Measurements from ENCODE around the gene ST6GALNAC4.

ST6GALNAC4 gene

DNA sequence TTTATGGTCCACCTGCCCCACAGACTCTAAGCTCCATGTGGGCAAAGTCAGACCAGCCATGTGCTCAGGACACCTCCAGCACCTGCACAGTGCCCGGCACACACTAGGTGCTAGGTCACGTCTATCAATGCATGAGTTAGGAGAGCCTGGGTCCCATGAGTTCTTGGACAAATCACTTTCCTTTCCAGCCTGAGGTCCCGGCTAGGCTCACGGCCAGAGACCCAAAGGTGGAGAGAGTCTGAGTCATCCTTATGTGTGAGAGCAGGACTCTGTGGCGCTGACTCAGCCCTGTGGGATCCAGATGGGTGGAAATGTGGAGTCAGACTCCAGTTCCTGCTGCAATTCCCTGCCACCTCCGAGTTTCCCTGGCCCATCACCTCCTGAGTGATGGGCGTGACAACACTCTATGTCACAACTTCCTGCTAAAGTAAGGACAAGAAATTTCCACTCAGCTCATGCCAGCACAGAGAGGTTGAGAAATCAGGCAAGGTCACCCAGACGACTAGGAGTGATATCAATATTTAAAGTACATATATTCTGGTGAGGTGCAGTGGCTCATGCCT is 2.5 kb upstream of the ST6GALNAC4 start:
- TF ChIP-seq, protein P1, sequence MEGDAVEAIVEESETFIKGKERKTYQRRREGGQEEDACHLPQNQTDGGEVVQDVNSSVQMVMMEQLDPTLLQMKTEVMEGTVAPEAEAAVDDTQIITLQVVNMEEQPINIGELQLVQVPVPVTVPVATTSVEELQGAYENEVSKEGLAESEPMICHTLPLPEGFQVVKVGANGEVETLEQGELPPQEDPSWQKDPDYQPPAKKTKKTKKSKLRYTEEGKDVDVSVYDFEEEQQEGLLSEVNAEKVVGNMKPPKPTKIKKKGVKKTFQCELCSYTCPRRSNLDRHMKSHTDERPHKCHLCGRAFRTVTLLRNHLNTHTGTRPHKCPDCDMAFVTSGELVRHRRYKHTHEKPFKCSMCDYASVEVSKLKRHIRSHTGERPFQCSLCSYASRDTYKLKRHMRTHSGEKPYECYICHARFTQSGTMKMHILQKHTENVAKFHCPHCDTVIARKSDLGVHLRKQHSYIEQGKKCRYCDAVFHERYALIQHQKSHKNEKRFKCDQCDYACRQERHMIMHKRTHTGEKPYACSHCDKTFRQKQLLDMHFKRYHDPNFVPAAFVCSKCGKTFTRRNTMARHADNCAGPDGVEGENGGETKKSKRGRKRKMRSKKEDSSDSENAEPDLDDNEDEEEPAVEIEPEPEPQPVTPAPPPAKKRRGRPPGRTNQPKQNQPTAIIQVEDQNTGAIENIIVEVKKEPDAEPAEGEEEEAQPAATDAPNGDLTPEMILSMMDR (IDR thresholded peaks at IDR 0.05) = no peak

DNA sequence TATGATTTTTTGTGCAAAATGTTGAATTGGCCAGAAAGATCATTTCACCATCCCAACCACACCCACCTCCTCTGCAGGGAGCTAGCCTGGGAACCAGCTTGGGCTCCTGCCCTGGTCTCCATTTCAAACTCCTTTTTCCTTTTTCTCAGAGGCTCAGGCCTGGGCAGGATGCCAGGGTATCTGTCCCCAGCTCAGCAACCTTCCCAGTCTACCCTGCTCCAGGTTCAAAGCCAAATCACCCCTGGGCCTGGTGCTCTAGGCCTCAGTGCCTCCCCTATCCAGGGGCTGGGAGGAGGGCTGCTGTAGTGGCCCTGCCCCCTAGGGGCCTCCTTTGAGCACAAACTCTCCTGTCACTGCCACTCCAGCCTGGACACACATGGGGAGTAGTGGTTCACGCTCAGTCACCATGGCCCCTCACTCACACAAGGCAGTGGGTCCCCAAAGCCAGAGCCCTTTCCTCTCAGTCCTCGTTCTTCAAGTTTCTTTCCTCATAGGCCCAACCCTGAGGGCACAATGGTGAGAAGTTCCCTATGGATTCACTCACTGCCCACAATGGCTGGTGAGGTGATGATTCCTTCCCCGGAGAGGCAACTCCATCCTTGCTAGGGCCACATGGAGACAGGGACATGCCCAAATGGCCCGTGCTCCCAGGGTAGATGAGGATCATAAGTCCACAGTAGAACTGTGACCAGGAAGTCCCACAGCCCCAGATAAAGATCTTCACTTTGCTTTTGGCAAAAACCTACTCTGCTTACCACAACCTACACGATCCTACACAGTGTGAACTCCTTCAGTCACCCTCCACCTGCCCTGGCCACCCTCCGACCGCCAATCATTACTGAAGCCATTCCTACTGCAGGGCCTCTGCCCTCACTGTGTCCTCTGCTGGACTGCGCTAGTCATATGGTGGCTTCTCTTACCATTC is 1.6 kb upstream of the ST6GALNAC4 start:
- TF ChIP-seq, protein P1 (IDR thresholded peaks at IDR 0.05) = no peak

DNA sequence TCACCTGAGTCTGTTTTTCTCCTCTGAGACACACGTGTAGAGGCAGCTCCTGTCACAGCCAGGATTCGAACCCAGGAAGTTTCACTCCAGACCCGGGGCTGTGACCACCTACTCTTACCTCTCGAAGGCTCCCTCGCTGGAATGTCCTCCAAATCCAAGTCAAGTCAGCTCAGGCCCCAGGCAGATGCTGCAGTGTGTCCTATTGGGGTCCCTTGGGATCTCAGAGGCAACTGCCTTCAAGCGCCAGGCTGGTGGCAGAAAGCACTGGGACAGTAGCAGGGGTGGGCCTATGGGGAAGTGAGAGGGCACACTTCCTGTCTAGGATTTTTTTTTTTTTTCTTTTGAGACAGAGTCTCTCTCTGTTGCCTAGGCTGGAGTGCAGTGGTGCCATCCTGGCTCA is 762 bp upstream of the ST6GALNAC4 start:
- TF ChIP-seq, protein P1 (IDR thresholded peaks at IDR 0.05) = no peak

DNA sequence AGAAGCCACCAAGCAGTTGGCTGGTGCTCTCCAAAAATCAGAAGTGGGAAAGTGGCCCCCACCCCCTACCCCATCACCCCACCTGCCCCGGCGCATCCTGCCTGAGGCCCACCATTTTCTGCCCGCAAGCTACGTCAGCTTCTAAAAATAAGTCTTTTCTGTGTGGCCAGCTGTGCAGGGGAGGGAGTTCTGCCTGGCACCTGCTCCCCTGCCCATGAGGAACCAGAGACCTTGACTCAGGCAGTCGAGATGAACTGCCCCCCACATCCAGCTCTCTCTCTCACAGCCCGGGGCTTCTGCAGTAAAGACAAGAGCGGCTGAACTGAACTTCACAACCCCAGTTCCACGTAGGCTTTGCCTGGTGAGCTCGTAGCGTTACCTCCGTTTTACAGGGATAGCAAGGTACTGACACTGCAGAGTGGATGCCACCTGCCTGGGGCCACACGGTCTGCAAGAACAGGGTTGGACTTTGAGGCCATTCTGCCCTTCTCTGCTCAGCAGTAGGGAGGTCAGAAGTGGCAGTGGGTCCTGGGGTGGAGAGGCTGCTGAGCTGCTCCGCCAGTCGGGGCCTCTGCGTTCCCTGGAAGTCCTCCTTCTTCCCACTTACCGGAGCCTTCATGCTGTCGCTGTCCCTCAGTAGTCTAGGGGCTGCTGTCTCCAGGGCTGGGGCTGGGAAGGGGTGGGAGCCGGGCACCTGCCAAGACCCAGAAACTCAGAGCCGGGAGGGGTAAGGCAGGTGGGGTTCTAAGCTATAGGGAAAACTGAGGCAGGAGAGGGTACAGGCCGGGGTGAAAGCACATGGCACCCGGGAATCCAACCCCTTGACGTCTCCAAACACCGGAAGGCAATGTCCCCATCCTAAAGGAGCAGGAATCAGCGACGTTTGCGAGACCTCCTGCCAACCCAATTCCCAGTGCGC is 781 bp downstream of the ST6GALNAC4 start:
- TF ChIP-seq, protein P1 (IDR thresholded peaks at IDR 0.05) = no peak

DNA sequence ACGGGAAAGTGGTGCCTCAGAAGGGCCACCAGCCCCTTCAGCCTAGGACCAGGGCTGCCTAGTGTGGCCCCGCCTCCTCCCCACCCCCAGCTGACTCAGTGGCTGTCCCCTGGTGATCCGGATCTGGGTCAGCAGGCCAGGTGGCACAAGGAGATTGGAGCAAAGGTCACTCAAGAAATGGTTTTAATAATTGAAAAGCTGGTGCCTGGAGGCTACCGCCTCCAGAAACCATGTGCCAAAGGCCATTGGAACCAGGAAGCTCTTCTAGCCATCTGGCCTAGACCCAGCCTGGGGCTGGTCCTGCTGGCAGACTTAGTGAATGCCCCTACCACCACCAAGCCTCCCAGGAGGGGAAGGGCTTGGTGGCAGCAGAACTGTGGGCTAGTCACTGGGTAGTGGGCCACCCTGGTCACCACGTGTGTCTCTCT is 1.5 kb downstream of the ST6GALNAC4 start:
- TF ChIP-seq, protein P1 (IDR thresholded peaks at IDR 0.05) = no peak

DNA sequence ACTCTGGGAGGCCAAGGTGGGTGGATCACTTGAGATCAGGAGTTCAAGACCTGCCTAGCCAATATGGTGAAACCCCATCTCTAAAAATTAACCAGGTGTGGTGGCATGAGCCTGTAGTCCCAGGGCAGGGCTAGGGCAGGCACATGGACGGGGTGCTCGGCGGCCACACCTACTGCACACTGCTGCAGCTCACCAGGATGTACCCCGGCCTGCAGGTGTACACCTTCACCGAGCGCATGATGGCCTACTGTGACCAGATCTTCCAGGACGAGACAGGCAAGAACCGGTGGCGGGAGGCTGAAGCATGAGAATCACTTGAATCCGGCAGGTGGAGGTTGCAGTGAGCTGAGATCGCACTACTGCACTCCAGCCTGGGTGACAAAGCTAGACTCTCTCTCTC is 3.2 kb downstream of the ST6GALNAC4 start:
- TF ChIP-seq, protein P1 (IDR thresholded peaks at IDR 0.05) = no peak

DNA sequence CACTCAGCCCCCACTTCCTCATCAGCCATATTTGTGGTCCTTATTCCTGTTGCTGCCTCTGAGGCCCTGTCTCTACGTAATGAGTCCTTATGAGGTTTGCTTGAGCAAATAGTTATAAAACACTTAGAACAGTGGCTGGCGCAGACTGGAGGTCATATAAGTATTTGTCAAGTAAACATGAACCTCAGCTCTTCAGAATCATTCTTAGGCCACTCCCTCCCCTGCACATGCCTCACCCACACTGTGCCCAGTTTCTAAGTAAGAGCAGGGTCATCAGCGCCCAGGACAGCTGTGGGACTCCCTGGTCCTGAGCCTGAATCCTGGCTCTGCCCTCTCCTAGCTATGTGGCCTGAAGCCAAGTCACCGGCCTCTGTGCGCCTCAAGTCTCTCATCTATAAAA is 4.0 kb downstream of the ST6GALNAC4 start:
- TF ChIP-seq, protein P1 (IDR thresholded peaks at IDR 0.05) = no peak

Data from LNCAP (cell line).